ENCODE data around the gene NFATC2.

GRCh38 chr20:51420111-51420510, 122.4 kb downstream of the NFATC2 start:
- TF ChIP-seq POLR2A (IDR thresholded peaks at IDR 0.05) (no peak), EP300 (IDR thresholded peaks at IDR 0.05) (no peak)
- TF ChIP-seq, protein P1, sequence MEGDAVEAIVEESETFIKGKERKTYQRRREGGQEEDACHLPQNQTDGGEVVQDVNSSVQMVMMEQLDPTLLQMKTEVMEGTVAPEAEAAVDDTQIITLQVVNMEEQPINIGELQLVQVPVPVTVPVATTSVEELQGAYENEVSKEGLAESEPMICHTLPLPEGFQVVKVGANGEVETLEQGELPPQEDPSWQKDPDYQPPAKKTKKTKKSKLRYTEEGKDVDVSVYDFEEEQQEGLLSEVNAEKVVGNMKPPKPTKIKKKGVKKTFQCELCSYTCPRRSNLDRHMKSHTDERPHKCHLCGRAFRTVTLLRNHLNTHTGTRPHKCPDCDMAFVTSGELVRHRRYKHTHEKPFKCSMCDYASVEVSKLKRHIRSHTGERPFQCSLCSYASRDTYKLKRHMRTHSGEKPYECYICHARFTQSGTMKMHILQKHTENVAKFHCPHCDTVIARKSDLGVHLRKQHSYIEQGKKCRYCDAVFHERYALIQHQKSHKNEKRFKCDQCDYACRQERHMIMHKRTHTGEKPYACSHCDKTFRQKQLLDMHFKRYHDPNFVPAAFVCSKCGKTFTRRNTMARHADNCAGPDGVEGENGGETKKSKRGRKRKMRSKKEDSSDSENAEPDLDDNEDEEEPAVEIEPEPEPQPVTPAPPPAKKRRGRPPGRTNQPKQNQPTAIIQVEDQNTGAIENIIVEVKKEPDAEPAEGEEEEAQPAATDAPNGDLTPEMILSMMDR (IDR thresholded peaks at IDR 0.05): no peak
